ENCODE data around the gene MST1.

The MST1 gene

DNA sequence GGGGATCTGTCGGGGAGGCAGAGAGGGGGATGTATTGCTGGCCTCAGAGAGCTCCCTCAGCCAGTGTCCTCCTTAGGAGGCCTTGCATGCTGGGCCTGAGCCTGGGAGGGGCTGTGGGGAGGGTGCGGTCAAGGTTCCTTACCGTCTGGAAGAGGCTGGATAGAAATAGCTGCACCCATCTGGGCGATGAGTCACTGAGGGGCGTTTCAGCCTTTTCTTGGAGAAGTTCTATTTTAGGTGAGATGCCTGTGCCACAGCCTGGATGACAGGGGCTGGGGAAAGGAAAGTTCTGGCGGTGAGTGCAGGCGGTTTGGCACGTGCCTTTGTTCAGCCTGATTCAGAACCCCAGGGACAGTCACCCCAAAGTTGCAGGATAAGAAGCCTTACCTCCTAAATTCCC lies 50.8 kb downstream of the MST1 start:
- DNase-seq (no peak), ATAC-seq (ENCODE audit: insufficient read depth, low read depth) (no peak)
- H3K27me3 ChIP-seq (ENCODE audit: insufficient read depth, low read length, poor library complexity), result no peaks in the 10 kb centered on the region
- TF ChIP-seq, protein P1, sequence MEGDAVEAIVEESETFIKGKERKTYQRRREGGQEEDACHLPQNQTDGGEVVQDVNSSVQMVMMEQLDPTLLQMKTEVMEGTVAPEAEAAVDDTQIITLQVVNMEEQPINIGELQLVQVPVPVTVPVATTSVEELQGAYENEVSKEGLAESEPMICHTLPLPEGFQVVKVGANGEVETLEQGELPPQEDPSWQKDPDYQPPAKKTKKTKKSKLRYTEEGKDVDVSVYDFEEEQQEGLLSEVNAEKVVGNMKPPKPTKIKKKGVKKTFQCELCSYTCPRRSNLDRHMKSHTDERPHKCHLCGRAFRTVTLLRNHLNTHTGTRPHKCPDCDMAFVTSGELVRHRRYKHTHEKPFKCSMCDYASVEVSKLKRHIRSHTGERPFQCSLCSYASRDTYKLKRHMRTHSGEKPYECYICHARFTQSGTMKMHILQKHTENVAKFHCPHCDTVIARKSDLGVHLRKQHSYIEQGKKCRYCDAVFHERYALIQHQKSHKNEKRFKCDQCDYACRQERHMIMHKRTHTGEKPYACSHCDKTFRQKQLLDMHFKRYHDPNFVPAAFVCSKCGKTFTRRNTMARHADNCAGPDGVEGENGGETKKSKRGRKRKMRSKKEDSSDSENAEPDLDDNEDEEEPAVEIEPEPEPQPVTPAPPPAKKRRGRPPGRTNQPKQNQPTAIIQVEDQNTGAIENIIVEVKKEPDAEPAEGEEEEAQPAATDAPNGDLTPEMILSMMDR (IDR thresholded peaks at IDR 0.05; ENCODE audit: borderline replicate concordance, extremely low read depth, low read length, poor library complexity, severe bottlenecking), result no peak
- TF ChIP-seq EZH2 (IDR thresholded peaks at IDR 0.05; ENCODE audit: borderline replicate concordance, low read depth, low read length, severe bottlenecking), result no peak
- H3K79me2 ChIP-seq (ENCODE audit: insufficient read depth, low read length), result no peaks in the 10 kb centered on the region
- H4K20me1 ChIP-seq (ENCODE audit: insufficient read depth, low read length), result 0 out of 2 replicates have a peak, but pooled peaks cover 4% of the 10 kb centered on the region
- no peak overlapping the region for H3K4me3 ChIP-seq (ENCODE audit: low read depth in 1 of 2, low read length in 2 of 2)
- H2AFZ ChIP-seq (ENCODE audit: low read depth, low read length), result no peak overlapping the region
- no peak overlapping the region for H3K27ac ChIP-seq (ENCODE audit: low read length)
- no peaks in the 10 kb centered on the region for H3K36me3 ChIP-seq (ENCODE audit: insufficient read depth, low read length)
- H3K9ac ChIP-seq (ENCODE audit: low read depth, low read length), result no peak overlapping the region
- H3K4me2 ChIP-seq (ENCODE audit: insufficient read depth, low read length), result no peak overlapping the region
- no peaks in the 10 kb centered on the region for H3K4me1 ChIP-seq (ENCODE audit: insufficient read depth, low read length)
- H3K9me3 ChIP-seq (ENCODE audit: insufficient read depth, low read length, severe bottlenecking), result no peaks in the 10 kb centered on the region

DNA sequence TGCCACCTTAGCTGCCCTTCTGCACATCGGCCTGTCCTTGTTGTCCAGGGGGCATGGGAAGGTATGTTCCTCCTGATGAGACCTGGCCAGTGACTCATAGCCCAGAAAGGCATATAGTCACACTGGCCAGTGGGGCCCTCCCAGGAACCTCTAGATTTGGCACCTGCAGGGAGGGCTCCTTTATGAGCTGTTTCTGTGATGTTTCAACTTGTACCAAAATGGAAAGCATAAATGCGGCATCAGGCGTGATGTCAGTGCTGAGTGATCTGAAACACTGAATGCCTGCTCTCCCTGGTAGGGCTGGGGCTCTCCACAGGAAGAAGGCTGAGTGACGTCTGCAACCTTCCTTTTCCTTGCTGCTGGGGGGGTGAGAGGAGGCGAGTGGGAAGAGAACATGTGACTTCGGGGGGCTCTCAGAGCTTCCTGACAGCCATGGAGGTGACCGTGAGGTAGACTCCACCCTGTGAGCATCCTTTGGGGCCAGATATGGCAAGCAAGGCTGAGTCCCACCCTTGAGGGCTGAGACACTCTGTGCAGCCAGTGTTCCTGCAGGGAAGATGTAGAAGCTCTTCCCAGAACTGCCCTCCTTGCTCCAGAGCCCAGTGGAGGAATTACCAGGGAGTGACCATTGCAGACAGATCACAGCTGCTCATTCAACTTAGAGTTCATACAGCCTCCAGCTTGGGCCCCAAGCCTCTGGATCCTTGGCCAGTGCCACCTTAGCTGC lies 52.2 kb downstream of the MST1 start:
- ATAC-seq (ENCODE audit: insufficient read depth, low read depth) (no peak), DNase-seq (no peak)
- Histone ChIP-seq H3K27ac (ENCODE audit: low read length) (no peak overlapping the region), H3K27me3 (ENCODE audit: insufficient read depth, low read length, poor library complexity) (no peaks in the 10 kb centered on the region), H3K9ac (ENCODE audit: low read depth, low read length) (no peak overlapping the region), H4K20me1 (ENCODE audit: insufficient read depth, low read length) (0 out of 2 replicates have a peak, but pooled peaks cover 4% of the 10 kb centered on the region), H3K4me2 (ENCODE audit: insufficient read depth, low read length) (no peak overlapping the region), H3K4me3 (ENCODE audit: low read depth in 1 of 2, low read length in 2 of 2) (no peak overlapping the region), H2AFZ (ENCODE audit: low read depth, low read length) (no peak overlapping the region), H3K79me2 (ENCODE audit: insufficient read depth, low read length) (no peaks in the 10 kb centered on the region), H3K9me3 (ENCODE audit: insufficient read depth, low read length, severe bottlenecking) (no peaks in the 10 kb centered on the region), H3K36me3 (ENCODE audit: insufficient read depth, low read length) (no peaks in the 10 kb centered on the region), H3K4me1 (ENCODE audit: insufficient read depth, low read length) (no peaks in the 10 kb centered on the region)
- TF ChIP-seq, protein P1 (IDR thresholded peaks at IDR 0.05; ENCODE audit: borderline replicate concordance, extremely low read depth, low read length, poor library complexity, severe bottlenecking), result no peak
- no peak for TF ChIP-seq EZH2 (IDR thresholded peaks at IDR 0.05; ENCODE audit: borderline replicate concordance, low read depth, low read length, severe bottlenecking)

DNA sequence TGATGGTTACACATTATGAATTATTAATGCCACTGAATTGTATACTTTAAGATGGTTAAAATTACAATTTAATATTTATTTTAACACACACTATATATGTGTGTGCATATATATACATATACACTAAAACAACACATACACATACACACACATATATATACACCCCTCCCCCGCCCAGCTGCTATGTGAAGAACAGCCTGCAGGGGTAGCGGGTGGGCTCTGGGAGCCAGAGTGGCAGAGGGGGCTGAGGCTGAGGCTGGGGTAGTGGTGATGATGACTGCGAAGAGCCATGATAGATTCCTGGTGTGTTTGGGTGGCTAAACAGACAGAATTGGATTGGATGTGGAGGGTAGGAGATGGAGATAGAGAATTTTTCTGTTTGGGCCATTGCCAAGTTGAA lies 54.5 kb downstream of the MST1 start:
- 0 out of 2 replicates have a peak, but pooled peaks cover 4% of the 10 kb centered on the region for H4K20me1 ChIP-seq (ENCODE audit: insufficient read depth, low read length)
- no peak overlapping the region for H3K9ac ChIP-seq (ENCODE audit: low read depth, low read length)
- H3K9me3 ChIP-seq (ENCODE audit: insufficient read depth, low read length, severe bottlenecking), result no peaks in the 10 kb centered on the region
- H3K4me1 ChIP-seq (ENCODE audit: insufficient read depth, low read length), result no peaks in the 10 kb centered on the region
- H2AFZ ChIP-seq (ENCODE audit: low read depth, low read length), result no peak overlapping the region
- H3K79me2 ChIP-seq (ENCODE audit: insufficient read depth, low read length), result no peaks in the 10 kb centered on the region
- TF ChIP-seq, protein P1 (IDR thresholded peaks at IDR 0.05; ENCODE audit: borderline replicate concordance, extremely low read depth, low read length, poor library complexity, severe bottlenecking), result peak; percentile 27
- TF ChIP-seq EZH2 (IDR thresholded peaks at IDR 0.05; ENCODE audit: borderline replicate concordance, low read depth, low read length, severe bottlenecking), result no peak
- no peak overlapping the region for H3K27ac ChIP-seq (ENCODE audit: low read length)
- ATAC-seq (ENCODE audit: insufficient read depth, low read depth) (peak; percentile 53; the same call in 1 of the 3 replicates), DNase-seq (peak; percentile 8)
- no peak overlapping the region for H3K4me2 ChIP-seq (ENCODE audit: insufficient read depth, low read length)
- H3K4me3 ChIP-seq (ENCODE audit: low read depth in 1 of 2, low read length in 2 of 2), result no peak overlapping the region
- H3K27me3 ChIP-seq (ENCODE audit: insufficient read depth, low read length, poor library complexity), result no peaks in the 10 kb centered on the region
- H3K36me3 ChIP-seq (ENCODE audit: insufficient read depth, low read length), result no peaks in the 10 kb centered on the region

Data from DND-41 (cell line).